Uterus (tissue), 2 donors: ENCODE measurements around the gene NFE2L2.

Source experiments
- POLR2A ChIP-seq, 2 donors: fragments of 450-650 bp; IDR thresholded peaks; one replicate each; pipeline ENCODE4 v1.6.1; 2016; ENCODE audit warnings: antibody characterized with exemption in 2 of 2, mild to moderate bottlenecking in 1 of 2, moderate library complexity in 1 of 2
- TF ChIP-seq, protein P1 (sequence below), 4 experiments: fragments of 200-600 bp in 2 of 4; fragments of 450-650 bp in 2 of 4; sonication (generic) in 2 of 4; IDR thresholded peaks; one replicate each; pipeline ENCODE4 v1.5.1; 2016 to 2019; ENCODE audit warnings: antibody characterized with exemption in 4 of 4, mild to moderate bottlenecking in 2 of 4, moderate library complexity in 1 of 4

GRCh38 chr2:177188482-177189469 is 75.8 kb downstream of the NFE2L2 start:
- TF ChIP-seq, protein P1, sequence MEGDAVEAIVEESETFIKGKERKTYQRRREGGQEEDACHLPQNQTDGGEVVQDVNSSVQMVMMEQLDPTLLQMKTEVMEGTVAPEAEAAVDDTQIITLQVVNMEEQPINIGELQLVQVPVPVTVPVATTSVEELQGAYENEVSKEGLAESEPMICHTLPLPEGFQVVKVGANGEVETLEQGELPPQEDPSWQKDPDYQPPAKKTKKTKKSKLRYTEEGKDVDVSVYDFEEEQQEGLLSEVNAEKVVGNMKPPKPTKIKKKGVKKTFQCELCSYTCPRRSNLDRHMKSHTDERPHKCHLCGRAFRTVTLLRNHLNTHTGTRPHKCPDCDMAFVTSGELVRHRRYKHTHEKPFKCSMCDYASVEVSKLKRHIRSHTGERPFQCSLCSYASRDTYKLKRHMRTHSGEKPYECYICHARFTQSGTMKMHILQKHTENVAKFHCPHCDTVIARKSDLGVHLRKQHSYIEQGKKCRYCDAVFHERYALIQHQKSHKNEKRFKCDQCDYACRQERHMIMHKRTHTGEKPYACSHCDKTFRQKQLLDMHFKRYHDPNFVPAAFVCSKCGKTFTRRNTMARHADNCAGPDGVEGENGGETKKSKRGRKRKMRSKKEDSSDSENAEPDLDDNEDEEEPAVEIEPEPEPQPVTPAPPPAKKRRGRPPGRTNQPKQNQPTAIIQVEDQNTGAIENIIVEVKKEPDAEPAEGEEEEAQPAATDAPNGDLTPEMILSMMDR (IDR thresholded peaks at IDR 0.05), result no peak
- no peak for TF ChIP-seq POLR2A (IDR thresholded peaks at IDR 0.05)
